ENCODE measurements around the gene EFCAB13.
A peak's percentile ranks its signal among the peaks of the same experiment; 100 is the strongest.
"Not testable (repeated sequence)": the region's sequence is repeated elsewhere in the genome, so short reads cannot be mapped to it uniquely, and the experiment has no call there.

EFCAB13 gene

GRCh38 chr17:47423406-47424295, 99.9 kb downstream of the EFCAB13 start:
- TF ChIP-seq, protein P1, sequence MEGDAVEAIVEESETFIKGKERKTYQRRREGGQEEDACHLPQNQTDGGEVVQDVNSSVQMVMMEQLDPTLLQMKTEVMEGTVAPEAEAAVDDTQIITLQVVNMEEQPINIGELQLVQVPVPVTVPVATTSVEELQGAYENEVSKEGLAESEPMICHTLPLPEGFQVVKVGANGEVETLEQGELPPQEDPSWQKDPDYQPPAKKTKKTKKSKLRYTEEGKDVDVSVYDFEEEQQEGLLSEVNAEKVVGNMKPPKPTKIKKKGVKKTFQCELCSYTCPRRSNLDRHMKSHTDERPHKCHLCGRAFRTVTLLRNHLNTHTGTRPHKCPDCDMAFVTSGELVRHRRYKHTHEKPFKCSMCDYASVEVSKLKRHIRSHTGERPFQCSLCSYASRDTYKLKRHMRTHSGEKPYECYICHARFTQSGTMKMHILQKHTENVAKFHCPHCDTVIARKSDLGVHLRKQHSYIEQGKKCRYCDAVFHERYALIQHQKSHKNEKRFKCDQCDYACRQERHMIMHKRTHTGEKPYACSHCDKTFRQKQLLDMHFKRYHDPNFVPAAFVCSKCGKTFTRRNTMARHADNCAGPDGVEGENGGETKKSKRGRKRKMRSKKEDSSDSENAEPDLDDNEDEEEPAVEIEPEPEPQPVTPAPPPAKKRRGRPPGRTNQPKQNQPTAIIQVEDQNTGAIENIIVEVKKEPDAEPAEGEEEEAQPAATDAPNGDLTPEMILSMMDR (conservative IDR thresholded peaks at IDR 0.05) = no peak
- H3K27ac ChIP-seq = peak overlapping the region; percentile 68

- not testable (repeated sequence) for H3K27ac ChIP-seq
Observed at GRCh38 chr17:47425233-47425632, 101.5 kb downstream of the EFCAB13 start.

GRCh38 chr17:47425887-47426635, 102.3 kb downstream of the EFCAB13 start:
- H3K27ac ChIP-seq = not testable (repeated sequence)

- TF ChIP-seq, protein P1 (conservative IDR thresholded peaks at IDR 0.05) = no peak
- peak overlapping the region; percentile 40 for H3K27ac ChIP-seq
Observed at GRCh38 chr17:47427985-47428384, 104.2 kb downstream of the EFCAB13 start.

DNA sequence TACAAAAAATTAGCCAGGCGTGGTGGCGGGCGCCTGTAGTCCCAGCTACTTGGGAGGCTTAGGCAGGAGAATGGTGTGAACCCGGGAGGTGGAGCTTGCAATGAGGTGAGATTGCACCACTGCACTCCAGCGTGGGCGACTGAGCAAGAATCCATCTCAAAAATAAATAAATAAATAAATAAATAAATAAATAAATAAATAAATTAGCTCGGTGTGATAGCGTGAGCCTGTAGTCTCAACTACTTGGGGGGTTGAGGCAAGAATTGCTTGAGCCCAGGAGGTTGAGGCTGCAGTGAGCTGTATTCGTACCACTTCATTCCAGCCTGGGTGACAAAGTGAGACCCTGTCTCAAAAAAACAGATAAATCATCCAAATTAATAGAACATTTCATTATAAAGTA, 108.5 kb downstream of the EFCAB13 start:
- not testable (repeated sequence) for H3K27ac ChIP-seq

- TF ChIP-seq, protein P1 (conservative IDR thresholded peaks at IDR 0.05) = no peak
- H3K27ac ChIP-seq = no peak overlapping the region
Observed at GRCh38 chr17:47465165-47465564, 141.4 kb downstream of the EFCAB13 start.

- not testable (repeated sequence) for H3K27ac ChIP-seq
Observed at GRCh38 chr17:47466976-47467375, 143.2 kb downstream of the EFCAB13 start.

GRCh38 chr17:47470836-47471235, 147.1 kb downstream of the EFCAB13 start:
- no peak overlapping the region for H3K27ac ChIP-seq
- TF ChIP-seq, protein P1 (conservative IDR thresholded peaks at IDR 0.05) = no peak

GRCh38 chr17:47472073-47472472, 148.3 kb downstream of the EFCAB13 start:
- H3K27ac ChIP-seq = not testable (repeated sequence)
